GM12891 (cell line): ENCODE results near the gene DDRGK1.

Experiments used
- PAX5 ChIP-seq: IDR thresholded peaks from 2 replicates; pipeline ENCODE4 v1.6.1; 2011; ENCODE audit warnings: low read length, moderate library complexity, mild to moderate bottlenecking; ENCODE audit not compliant: insufficient read depth, severe bottlenecking
- POLR2A ChIP-seq: IDR thresholded peaks from 2 replicates; pipeline ENCODE4 v1.6.1; 2011; ENCODE audit warnings: low read depth, low read length, control low read depth
- POLR2AphosphoS5 ChIP-seq: IDR thresholded peaks from 2 replicates; pipeline ENCODE4 v1.6.1; 2011; ENCODE audit warnings: low read depth, low read length, control low read depth
- SPI1 ChIP-seq: IDR thresholded peaks from 2 replicates; pipeline ENCODE4 v1.6.1; 2011; ENCODE audit warnings: low read depth, low read length, control low read depth
- TAF1 ChIP-seq: IDR thresholded peaks from 2 replicates; pipeline ENCODE4 v1.6.1; 2011; ENCODE audit warnings: low read depth, low read length, control low read depth

DNA sequence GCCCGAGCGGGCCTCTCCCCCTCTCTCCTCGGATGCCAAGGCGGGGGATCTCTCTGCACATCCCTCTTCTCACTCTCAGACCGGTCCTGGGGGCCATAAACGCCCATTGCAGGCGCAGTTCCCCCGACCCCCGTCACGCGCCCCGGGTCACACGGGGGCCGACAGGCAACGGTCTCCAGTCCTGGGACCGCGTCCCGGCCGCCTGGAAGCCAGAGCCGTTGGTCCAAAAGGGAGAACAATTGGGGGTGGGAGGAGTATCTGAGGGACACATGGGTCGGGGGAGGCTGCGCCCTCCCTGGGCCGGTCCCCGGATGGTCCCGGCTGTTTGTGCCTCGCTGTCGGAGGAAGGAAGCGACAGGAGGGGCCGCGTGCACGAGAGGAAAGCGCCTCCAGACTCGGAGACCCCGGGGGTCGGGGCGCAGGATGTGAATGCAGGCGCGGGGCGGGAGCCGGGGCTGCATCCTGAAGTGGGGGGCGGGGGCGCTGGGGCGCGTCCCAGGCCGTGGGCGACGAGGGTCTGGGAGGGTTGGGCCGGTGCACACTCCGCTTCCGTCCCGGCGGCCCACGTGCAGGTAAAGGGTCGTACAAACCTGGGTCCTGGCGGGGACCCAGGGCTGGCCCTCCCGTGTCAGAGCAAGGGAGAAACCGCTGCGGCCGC is 33.6 kb upstream of the DDRGK1 start:
- no peak for TF ChIP-seq POLR2AphosphoS5
- no peak for TF ChIP-seq POLR2A
- TF ChIP-seq TAF1, result no peak
- no peak for TF ChIP-seq SPI1
- no peak for TF ChIP-seq PAX5
